Measurements from ENCODE around the gene UMAD1.

Gene UMAD1

GRCh38 chr7:7745966-7746365, 105.4 kb downstream of the UMAD1 start:
- Histone ChIP-seq H3K4me3 (replicated peaks; ENCODE audit: insufficient read depth, low read length) (no peak overlapping the region), H3K27ac (replicated peaks) (no peak overlapping the region), H3K27me3 (ENCODE audit: insufficient read depth, poor library complexity, severe bottlenecking) (no peaks in the 10 kb centered on the region)
- DNase-seq (ENCODE audit: low read depth in 1 of 2, low spot score in 1 of 2): no peak
- TF ChIP-seq, protein P1, sequence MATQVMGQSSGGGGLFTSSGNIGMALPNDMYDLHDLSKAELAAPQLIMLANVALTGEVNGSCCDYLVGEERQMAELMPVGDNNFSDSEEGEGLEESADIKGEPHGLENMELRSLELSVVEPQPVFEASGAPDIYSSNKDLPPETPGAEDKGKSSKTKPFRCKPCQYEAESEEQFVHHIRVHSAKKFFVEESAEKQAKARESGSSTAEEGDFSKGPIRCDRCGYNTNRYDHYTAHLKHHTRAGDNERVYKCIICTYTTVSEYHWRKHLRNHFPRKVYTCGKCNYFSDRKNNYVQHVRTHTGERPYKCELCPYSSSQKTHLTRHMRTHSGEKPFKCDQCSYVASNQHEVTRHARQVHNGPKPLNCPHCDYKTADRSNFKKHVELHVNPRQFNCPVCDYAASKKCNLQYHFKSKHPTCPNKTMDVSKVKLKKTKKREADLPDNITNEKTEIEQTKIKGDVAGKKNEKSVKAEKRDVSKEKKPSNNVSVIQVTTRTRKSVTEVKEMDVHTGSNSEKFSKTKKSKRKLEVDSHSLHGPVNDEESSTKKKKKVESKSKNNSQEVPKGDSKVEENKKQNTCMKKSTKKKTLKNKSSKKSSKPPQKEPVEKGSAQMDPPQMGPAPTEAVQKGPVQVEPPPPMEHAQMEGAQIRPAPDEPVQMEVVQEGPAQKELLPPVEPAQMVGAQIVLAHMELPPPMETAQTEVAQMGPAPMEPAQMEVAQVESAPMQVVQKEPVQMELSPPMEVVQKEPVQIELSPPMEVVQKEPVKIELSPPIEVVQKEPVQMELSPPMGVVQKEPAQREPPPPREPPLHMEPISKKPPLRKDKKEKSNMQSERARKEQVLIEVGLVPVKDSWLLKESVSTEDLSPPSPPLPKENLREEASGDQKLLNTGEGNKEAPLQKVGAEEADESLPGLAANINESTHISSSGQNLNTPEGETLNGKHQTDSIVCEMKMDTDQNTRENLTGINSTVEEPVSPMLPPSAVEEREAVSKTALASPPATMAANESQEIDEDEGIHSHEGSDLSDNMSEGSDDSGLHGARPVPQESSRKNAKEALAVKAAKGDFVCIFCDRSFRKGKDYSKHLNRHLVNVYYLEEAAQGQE (IDR thresholded peaks at IDR 0.05; ENCODE audit: insufficient replicate concordance, low read depth): no peak
- no peak for TF ChIP-seq CTCF (IDR thresholded peaks at IDR 0.05; ENCODE audit: insufficient read depth, low read length)
- TF ChIP-seq GABPA (IDR thresholded peaks at IDR 0.05; ENCODE audit: low read depth): no peak
- TF ChIP-seq POLR2AphosphoS5 (IDR thresholded peaks at IDR 0.05; ENCODE audit: low read depth): no peak
- no peak for TF ChIP-seq SPI1 (IDR thresholded peaks at IDR 0.05; ENCODE audit: borderline replicate concordance, low read depth)

GRCh38 chr7:7746458-7746857, 105.9 kb downstream of the UMAD1 start:
- no peak for DNase-seq (ENCODE audit: low read depth in 1 of 2, low spot score in 1 of 2)
- Histone ChIP-seq H3K4me3 (replicated peaks; ENCODE audit: insufficient read depth, low read length) (no peak overlapping the region), H3K27me3 (ENCODE audit: insufficient read depth, poor library complexity, severe bottlenecking) (no peaks in the 10 kb centered on the region), H3K27ac (replicated peaks) (no peak overlapping the region)
- no peak for TF ChIP-seq GABPA (IDR thresholded peaks at IDR 0.05; ENCODE audit: low read depth)
- no peak for TF ChIP-seq SPI1 (IDR thresholded peaks at IDR 0.05; ENCODE audit: borderline replicate concordance, low read depth)
- no peak for TF ChIP-seq CTCF (IDR thresholded peaks at IDR 0.05; ENCODE audit: insufficient read depth, low read length)
- TF ChIP-seq, protein P1 (IDR thresholded peaks at IDR 0.05; ENCODE audit: insufficient replicate concordance, low read depth): no peak
- TF ChIP-seq POLR2AphosphoS5 (IDR thresholded peaks at IDR 0.05; ENCODE audit: low read depth): no peak

- DNase-seq (ENCODE audit: low read depth in 1 of 2, low spot score in 1 of 2): no peak
- TF ChIP-seq POLR2AphosphoS5 (IDR thresholded peaks at IDR 0.05; ENCODE audit: low read depth) (no peak), SPI1 (IDR thresholded peaks at IDR 0.05; ENCODE audit: borderline replicate concordance, low read depth) (no peak), GABPA (IDR thresholded peaks at IDR 0.05; ENCODE audit: low read depth) (no peak), CTCF (IDR thresholded peaks at IDR 0.05; ENCODE audit: insufficient read depth, low read length) (no peak)
- TF ChIP-seq, protein P1 (IDR thresholded peaks at IDR 0.05; ENCODE audit: insufficient replicate concordance, low read depth): no peak
- H3K27ac ChIP-seq (replicated peaks): no peak overlapping the region
- no peak overlapping the region for H3K4me3 ChIP-seq (replicated peaks; ENCODE audit: insufficient read depth, low read length)
- H3K27me3 ChIP-seq (ENCODE audit: insufficient read depth, poor library complexity, severe bottlenecking): no peaks in the 10 kb centered on the region
Measured at GRCh38 chr7:7750571-7751242, 110.2 kb downstream of the UMAD1 start.

All from HL-60 (cell line).